ENCODE measurements around the gene CHST13.

- TF ChIP-seq CTCF (IDR thresholded peaks at IDR 0.05) (no peak), POLR2AphosphoS5 (IDR thresholded peaks at IDR 0.05) (no peak), EP300 (IDR thresholded peaks at IDR 0.05) (no peak)
Observed at GRCh38 chr3:126519506-126520455, 4.2 kb upstream of the CHST13 start.

All from sigmoid colon (tissue), 4 donors.